ENCODE measurements around the gene NBR1. TPM values are rescaled to one million over a fixed set of nuclear protein-coding genes. Genes with fewer than 3 reads are reported as not detected.
"Not testable (repeated sequence)": the region's sequence is repeated elsewhere in the genome, so short reads cannot be mapped to it uniquely, and the experiment has no call there.

Gene NBR1
- total RNA-seq, 1 donor from 2014 or later = 84.7 TPM

- no peak for DNase-seq (ENCODE audit: low spot score)
Observed at GRCh38 chr17:43212641-43213490, 41.9 kb downstream of the NBR1 start.

GRCh38 chr17:43213545-43213944, 42.5 kb downstream of the NBR1 start:
- no peak for DNase-seq (ENCODE audit: low spot score)

- DNase-seq (ENCODE audit: low spot score) = no peak
Observed at GRCh38 chr17:43215341-43215740, 44.3 kb downstream of the NBR1 start.

GRCh38 chr17:43216369-43216761, 45.4 kb downstream of the NBR1 start:
- DNase-seq (ENCODE audit: low spot score) = no peak

GRCh38 chr17:43216762-43217613, 46.0 kb downstream of the NBR1 start:
- DNase-seq (ENCODE audit: low spot score) = no peak

- DNase-seq (ENCODE audit: low spot score) = no peak
Observed at GRCh38 chr17:43217614-43218087, 46.6 kb downstream of the NBR1 start.

- no peak for DNase-seq (ENCODE audit: low spot score)
Observed at GRCh38 chr17:43219001-43219400, 48.0 kb downstream of the NBR1 start.

- peak; percentile 23 for DNase-seq (ENCODE audit: low spot score)
Observed at GRCh38 chr17:43219746-43220380, 48.8 kb downstream of the NBR1 start.

GRCh38 chr17:43220511-43221125, 49.6 kb downstream of the NBR1 start:
- no peak for DNase-seq (ENCODE audit: low spot score)

GRCh38 chr17:43224146-43224705, 53.2 kb downstream of the NBR1 start:
- no peak for DNase-seq (ENCODE audit: low spot score)

GRCh38 chr17:43226393-43226792, 55.4 kb downstream of the NBR1 start:
- DNase-seq (ENCODE audit: low spot score) = no peak

GRCh38 chr17:43228020-43228782, 57.2 kb downstream of the NBR1 start, which contains the start of gene CCDC200:
TSS of gene CCDC200 (minus strand) at chr17:43228623. CDS start at chr17:43228554, 69 bp downstream.
- not testable (repeated sequence) for DNase-seq (ENCODE audit: low spot score)

- DNase-seq (ENCODE audit: low spot score) = peak; percentile 41
Observed at GRCh38 chr17:43231205-43232020, 60.4 kb downstream of the NBR1 start.

GRCh38 chr17:43232021-43232699, 61.1 kb downstream of the NBR1 start:
- DNase-seq (ENCODE audit: low spot score) = peak; percentile 84

- not testable (repeated sequence) for DNase-seq (ENCODE audit: low spot score)
Observed at GRCh38 chr17:43233263-43233662, 62.2 kb downstream of the NBR1 start.

GRCh38 chr17:43233877-43234276, 62.9 kb downstream of the NBR1 start, which contains the start of gene RNU2-1:
TSS of gene RNU2-1 (minus strand) at chr17:43233977.
- DNase-seq (ENCODE audit: low spot score) = not testable (repeated sequence)

- DNase-seq (ENCODE audit: low spot score) = not testable (repeated sequence)
Observed at GRCh38 chr17:43239597-43239996, 68.6 kb downstream of the NBR1 start.

- DNase-seq (ENCODE audit: low spot score) = not testable (repeated sequence)
Observed at GRCh38 chr17:43240596-43241352, 69.8 kb downstream of the NBR1 start.
